OCI-LY1 (cell line): ENCODE data around the gene IGF2BP2.
"Not testable (repeated sequence)": the region's sequence is repeated elsewhere in the genome, so short reads cannot be mapped to it uniquely, and the experiment has no call there.

Experiments used
- H2AFZ ChIP-seq: fragments of 200-600 bp; sonication (generic), shearing (Covaris generic); 2 replicates; pipeline ENCODE4 v1.6.0; 2014; ENCODE audit warnings: antibody characterized with exemption, mild to moderate bottlenecking, low read length
- H3F3A ChIP-seq: fragments of 200-600 bp; sonication (generic), shearing (Covaris generic); 2 replicates; pipeline ENCODE4 v1.6.0; 2014; ENCODE audit warnings: mild to moderate bottlenecking, antibody characterized with exemption, low read length, moderate library complexity; ENCODE audit not compliant: insufficient read depth
- H3K27ac ChIP-seq: fragments of 200-600 bp; sonication (generic); 2 replicates; pipeline ENCODE4 v1.5.1; 2014; ENCODE audit warnings: low read length, mixed run types, mild to moderate bottlenecking, low read depth; ENCODE audit not compliant: poor library complexity, severe bottlenecking
- H3K27me3 ChIP-seq: fragments of 200-600 bp; sonication (generic); 2 replicates; pipeline ENCODE4 v1.6.0; 2014; ENCODE audit warnings: antibody characterized with exemption, mild to moderate bottlenecking, low read length, moderate library complexity; ENCODE audit not compliant: insufficient read depth
- H3K36me3 ChIP-seq: fragments of 200-600 bp; sonication (generic); 2 replicates; pipeline ENCODE4 v1.6.1; 2014; ENCODE audit warnings: mild to moderate bottlenecking, antibody characterized with exemption, low read length, moderate library complexity, mixed read lengths; ENCODE audit not compliant: insufficient read depth
- H3K4me1 ChIP-seq: fragments of 200-600 bp; sonication (generic); 2 replicates; pipeline ENCODE4 v1.5.1; 2014; ENCODE audit warnings: mild to moderate bottlenecking, low read length, moderate library complexity; ENCODE audit not compliant: insufficient read depth, severe bottlenecking
- H3K4me2 ChIP-seq: fragments of 200-600 bp; sonication (generic), shearing (Covaris generic); 2 replicates; pipeline ENCODE4 v1.6.1; 2014; ENCODE audit warnings: low read length
- H3K4me3 ChIP-seq: fragments of 200-600 bp; sonication (generic); 2 replicates; pipeline ENCODE4 v1.5.1; 2014; ENCODE audit warnings: low read length, low read depth, mild to moderate bottlenecking, mixed read lengths; ENCODE audit not compliant: poor library complexity, severe bottlenecking
- H3K79me2 ChIP-seq: fragments of 200-600 bp; shearing (Covaris generic); 2 replicates; pipeline ENCODE4 v1.6.1; 2016; ENCODE audit warnings: mixed run types, low read length, mixed read lengths; ENCODE audit not compliant: insufficient read depth
- H3K9ac ChIP-seq: fragments of 200-600 bp; sonication (generic), shearing (Covaris generic); 2 replicates; pipeline ENCODE4 v1.6.1; 2014; ENCODE audit warnings: mild to moderate bottlenecking, low read length, mixed read lengths
- H3K9me2 ChIP-seq: fragments of 200-600 bp; sonication (generic), shearing (Covaris generic); 2 replicates; pipeline ENCODE4 v1.6.1; 2014; ENCODE audit warnings: low read depth, mild to moderate bottlenecking, low read length, mixed read lengths
- H3K9me3 ChIP-seq: fragments of 200-600 bp; shearing (Covaris generic); 2 replicates; pipeline ENCODE4 v1.6.1; 2014; ENCODE audit warnings: low read length, mixed read lengths
- H4K20me1 ChIP-seq: fragments of 200-600 bp; sonication (generic), shearing (Covaris generic); 2 replicates; pipeline ENCODE4 v1.6.0; 2016; ENCODE audit warnings: mild to moderate bottlenecking, low read length; ENCODE audit not compliant: insufficient read depth
- CTCF ChIP-seq: fragments of 200-600 bp; sonication (generic), shearing (Covaris generic); IDR thresholded peaks from 2 replicates; pipeline ENCODE4 v1.5.1; 2017; ENCODE audit warnings: mild to moderate bottlenecking, antibody characterized with exemption, low read length, moderate library complexity, mixed read lengths
- EZH2 ChIP-seq: fragments of 200-600 bp; sonication (generic), shearing (Covaris generic); IDR thresholded peaks from 2 replicates; pipeline ENCODE4 v1.8.0; 2017; ENCODE audit warnings: borderline replicate concordance, mixed run types, mild to moderate bottlenecking, antibody characterized with exemption, low read length, moderate library complexity, mixed read lengths

Gene IGF2BP2

GRCh38 chr3:185843635-185844034 is 18.8 kb upstream of the IGF2BP2 start:
- H3K27me3 ChIP-seq, result peaks cover 3% of the 10 kb centered on the region
- H3K4me3 ChIP-seq, result no peak overlapping the region
- TF ChIP-seq EZH2 (no peak), CTCF (no peak)
- no peak overlapping the region for H3K27ac ChIP-seq
- H4K20me1 ChIP-seq, result no peaks in the 10 kb centered on the region
- H3K9ac ChIP-seq, result no peak overlapping the region
- H3K36me3 ChIP-seq, result no peaks in the 10 kb centered on the region
- H3K79me2 ChIP-seq, result no peaks in the 10 kb centered on the region
- no peaks in the 10 kb centered on the region for H3K9me2 ChIP-seq
- no peaks in the 10 kb centered on the region for H3K9me3 ChIP-seq
- H3K4me2 ChIP-seq, result no peak overlapping the region
- H3K4me1 ChIP-seq, result no peaks in the 10 kb centered on the region
- no peak overlapping the region for H2AFZ ChIP-seq
- no peaks in the 10 kb centered on the region for H3F3A ChIP-seq

GRCh38 chr3:185843126-185843525 is 18.3 kb upstream of the IGF2BP2 start:
- no peaks in the 10 kb centered on the region for H3K36me3 ChIP-seq
- H3K4me3 ChIP-seq, result no peak overlapping the region
- no peaks in the 10 kb centered on the region for H3K9me2 ChIP-seq
- H3K4me1 ChIP-seq, result no peaks in the 10 kb centered on the region
- no peak overlapping the region for H2AFZ ChIP-seq
- H3K4me2 ChIP-seq, result no peak overlapping the region
- no peaks in the 10 kb centered on the region for H4K20me1 ChIP-seq
- H3K79me2 ChIP-seq, result no peaks in the 10 kb centered on the region
- no peak overlapping the region for H3K9ac ChIP-seq
- no peaks in the 10 kb centered on the region for H3F3A ChIP-seq
- H3K9me3 ChIP-seq, result no peaks in the 10 kb centered on the region
- no peak overlapping the region for H3K27ac ChIP-seq
- H3K27me3 ChIP-seq, result peaks cover 3% of the 10 kb centered on the region
- TF ChIP-seq EZH2, result no peak
- TF ChIP-seq CTCF, result no peak

GRCh38 chr3:185842241-185842640 is 17.4 kb upstream of the IGF2BP2 start:
- no peaks in the 10 kb centered on the region for H3K9me2 ChIP-seq
- H3K9me3 ChIP-seq, result no peaks in the 10 kb centered on the region

GRCh38 chr3:185838417-185838989 is 13.7 kb upstream of the IGF2BP2 start:
- H4K20me1 ChIP-seq, H2AFZ ChIP-seq, H3K27me3 ChIP-seq, H3K27ac ChIP-seq, H3K79me2 ChIP-seq, H3K4me1 ChIP-seq, H3K4me3 ChIP-seq, H3K9ac ChIP-seq, H3K9me3 ChIP-seq, H3F3A ChIP-seq, H3K4me2 ChIP-seq, H3K9me2 ChIP-seq, H3K36me3 ChIP-seq: not testable (repeated sequence)

More at GRCh38 chr3:185842241-185842640, 17.4 kb upstream of the IGF2BP2 start:
- H3K4me2 ChIP-seq, result no peak overlapping the region
- TF ChIP-seq EZH2 (no peak), CTCF (no peak)
- H4K20me1 ChIP-seq, result no peaks in the 10 kb centered on the region
- H3K4me1 ChIP-seq, result no peaks in the 10 kb centered on the region
- H3K27ac ChIP-seq, result no peak overlapping the region
- H2AFZ ChIP-seq, result no peak overlapping the region
- no peak overlapping the region for H3K4me3 ChIP-seq
- H3K36me3 ChIP-seq, result no peaks in the 10 kb centered on the region
- no peaks in the 10 kb centered on the region for H3K79me2 ChIP-seq
- no peak overlapping the region for H3K9ac ChIP-seq
- H3K27me3 ChIP-seq, result peaks cover 3% of the 10 kb centered on the region
- H3F3A ChIP-seq, result no peaks in the 10 kb centered on the region
